GM19397 (cell line): ENCODE measurements around the gene CHML.

Experiments used
- ATAC-seq: cut with Tn5 transposase; IDR thresholded peaks from one replicate; pipeline ENCODE4 v1.9.1; 2021; ENCODE audit warnings: mild to moderate bottlenecking, moderate library complexity; ENCODE audit not compliant: unreplicated experiment

CHML gene

GRCh38 chr1:241647658-241648057 is 7.5 kb upstream of the CHML start:
- ATAC-seq = no peak

GRCh38 chr1:241646201-241646600 is 6.0 kb upstream of the CHML start:
- no peak for ATAC-seq

DNA sequence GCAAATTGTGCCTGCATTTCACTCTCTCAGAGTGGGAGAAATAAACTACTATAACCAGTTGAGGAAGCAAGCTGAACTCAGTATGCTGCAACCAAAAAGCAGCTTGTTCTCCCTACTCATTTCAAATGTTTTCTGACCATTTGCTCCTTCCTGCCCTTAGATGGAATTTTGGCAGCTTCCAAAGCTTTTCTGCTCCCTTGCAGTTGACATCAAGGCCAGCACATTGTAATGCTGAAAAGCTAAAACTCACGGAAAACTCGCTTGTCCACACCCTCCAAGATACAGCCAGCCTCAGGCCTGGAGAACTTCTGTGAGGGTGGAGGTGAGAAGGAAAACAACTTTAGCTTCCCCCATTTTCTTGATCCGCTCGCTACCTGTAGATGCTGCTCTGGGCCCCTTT is 5.0 kb upstream of the CHML start:
- no peak for ATAC-seq

GRCh38 chr1:241644259-241644658 is 4.1 kb upstream of the CHML start:
- ATAC-seq = no peak

DNA sequence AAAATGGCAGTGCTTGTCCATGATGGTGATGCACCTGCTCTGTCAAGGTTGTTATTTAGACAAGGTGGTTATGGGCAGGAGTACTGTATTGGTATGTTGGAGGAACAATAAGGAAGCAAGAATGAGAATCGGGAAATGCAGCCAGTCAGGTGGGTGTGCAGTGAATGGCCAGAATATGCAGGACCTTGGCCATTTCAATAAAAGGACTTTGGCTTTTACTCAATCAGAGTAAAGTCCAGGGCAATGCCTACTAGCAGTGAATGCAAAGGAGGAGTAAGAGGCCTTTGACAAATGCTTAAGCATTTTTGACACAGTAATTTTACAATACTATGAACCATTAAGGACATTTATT is 2.4 kb upstream of the CHML start:
- ATAC-seq = no peak

DNA sequence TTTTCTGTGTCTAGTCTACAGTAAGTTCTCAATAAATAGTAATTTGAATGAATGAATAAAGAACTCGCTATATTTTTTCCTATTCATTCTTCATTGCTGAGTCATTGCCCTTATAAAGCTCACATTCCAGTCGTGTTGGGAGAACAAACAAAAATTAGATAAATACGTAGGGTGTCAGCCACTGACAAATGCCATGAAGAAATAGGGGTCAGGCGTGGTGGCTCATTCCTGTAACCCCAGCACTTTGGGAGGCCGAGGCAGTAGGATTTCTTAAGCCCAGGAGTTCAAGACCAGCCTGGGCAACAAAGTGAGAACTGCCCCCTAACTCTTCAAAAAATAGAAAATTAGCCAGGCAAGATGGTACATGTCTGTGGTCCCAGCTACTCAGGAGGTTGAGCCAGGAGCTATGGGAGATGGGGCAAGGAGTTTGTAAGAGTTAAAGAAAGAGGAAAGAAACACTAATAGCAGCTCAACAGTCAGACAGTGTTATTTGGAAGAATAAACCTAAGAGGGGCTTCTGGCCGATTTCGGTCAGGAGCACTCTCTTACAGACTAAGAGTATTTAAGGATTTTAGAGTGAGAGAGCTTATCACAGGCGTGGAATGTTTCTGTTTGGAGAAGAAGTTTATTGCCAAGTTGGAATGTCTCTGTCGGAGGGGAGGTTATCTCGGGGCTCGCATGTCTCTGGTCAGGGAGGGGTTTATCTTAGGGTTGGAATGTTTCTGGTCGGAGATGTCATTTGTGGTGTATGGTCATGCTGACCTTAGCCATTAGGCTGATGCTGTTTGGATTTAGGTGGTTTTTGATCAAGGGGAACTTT is 1.8 kb upstream of the CHML start:
- no peak for ATAC-seq

- ATAC-seq = no peak
These were observed 876 bp upstream of the CHML start for GRCh38 chr1:241640867-241641622.

DNA sequence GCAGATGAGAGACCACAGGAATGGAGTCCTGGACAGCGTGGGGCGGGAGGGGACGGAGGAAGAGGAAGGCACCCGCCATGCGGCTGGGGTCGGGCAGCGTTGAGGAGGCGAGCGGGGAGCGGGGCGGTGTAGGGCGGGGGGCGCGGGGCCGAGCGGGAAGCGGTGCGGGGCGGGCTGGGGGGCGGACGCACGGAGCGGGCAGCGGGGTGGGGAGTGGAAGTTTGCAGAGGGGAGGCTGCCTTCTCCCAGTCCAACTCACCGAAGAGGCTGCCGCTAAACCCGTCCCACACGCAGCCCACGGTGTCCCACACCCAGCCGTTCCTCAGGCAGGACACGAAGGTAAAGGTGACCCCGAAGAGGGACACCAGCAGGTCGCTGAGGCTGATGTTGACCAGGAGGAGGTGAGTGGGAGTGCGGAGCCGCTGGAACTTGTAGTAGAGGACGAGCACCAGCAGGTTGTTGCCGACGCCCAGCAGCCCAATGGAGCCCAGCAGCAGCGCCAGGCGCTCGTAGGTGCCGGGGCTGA is 483 bp downstream of the CHML start:
- ATAC-seq = peak; percentile 45

DNA sequence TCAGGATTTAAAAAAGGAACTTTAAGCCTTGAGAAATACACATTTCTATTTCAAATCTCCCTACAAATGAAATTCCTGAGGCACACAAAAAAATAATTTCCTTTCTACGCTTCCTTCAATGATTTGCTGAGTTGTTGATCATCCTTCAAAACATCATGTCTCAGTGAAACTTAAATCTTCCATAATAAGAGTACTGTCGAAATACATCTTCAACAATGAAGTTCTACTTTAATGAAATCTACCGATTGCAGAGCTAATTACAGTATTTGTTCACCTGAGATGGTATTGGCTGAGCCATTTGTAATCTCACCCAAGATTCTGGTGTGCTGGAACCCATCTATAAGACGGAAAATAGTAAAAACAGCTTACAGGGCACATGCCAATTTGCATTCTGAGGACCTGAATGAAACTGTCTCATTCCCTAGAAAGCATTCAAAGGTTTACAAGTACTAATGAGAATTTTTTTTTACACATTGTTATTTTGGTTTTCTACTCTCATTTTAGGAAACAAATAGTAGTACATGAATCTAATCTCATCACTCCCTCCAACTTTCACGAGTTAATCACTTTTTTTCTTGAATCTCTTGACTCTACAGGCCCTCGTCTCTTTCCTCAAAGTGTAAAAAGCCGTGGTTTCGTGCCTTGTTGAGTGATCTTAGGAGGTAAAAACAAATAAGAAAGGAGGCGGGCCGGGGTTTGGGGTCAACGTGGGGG is 1.1 kb downstream of the CHML start:
- no peak for ATAC-seq

DNA sequence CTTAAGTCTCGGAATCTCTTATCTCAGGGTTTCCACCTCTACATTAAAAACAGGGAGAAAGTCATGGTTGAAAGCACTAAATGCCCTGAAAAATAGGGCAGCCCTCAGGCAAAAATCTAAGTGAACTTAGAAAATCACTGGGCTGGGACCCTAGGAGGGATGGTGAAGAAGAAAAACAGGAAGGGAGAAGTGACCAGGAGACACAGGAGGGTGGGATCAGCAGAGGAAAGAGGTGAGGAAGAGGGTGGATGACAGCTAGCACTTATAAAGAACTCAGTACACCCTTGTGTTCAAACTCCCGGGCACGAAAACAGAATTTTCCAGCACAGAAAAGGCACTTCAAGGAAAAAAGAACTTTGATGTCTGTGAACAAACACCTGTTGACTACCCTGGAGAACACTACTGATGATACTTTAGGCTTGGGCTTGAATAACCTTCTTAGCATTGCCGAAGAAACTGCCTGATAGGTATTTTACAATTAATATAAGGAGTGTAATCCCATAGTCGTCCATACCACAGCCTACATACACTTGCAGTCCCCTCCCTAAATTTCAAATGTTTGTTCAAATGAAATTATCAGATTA is 2.0 kb downstream of the CHML start:
- no peak for ATAC-seq

- ATAC-seq = no peak
These were observed 2.6 kb downstream of the CHML start for GRCh38 chr1:241637604-241638003.

GRCh38 chr1:241637046-241637590 is 3.1 kb downstream of the CHML start:
- no peak for ATAC-seq

- ATAC-seq = no peak
These were observed 3.9 kb downstream of the CHML start for GRCh38 chr1:241636291-241636690.

- ATAC-seq = no peak
These were observed 4.5 kb downstream of the CHML start for GRCh38 chr1:241635556-241636152.

- ATAC-seq = no peak
These were observed 7.2 kb downstream of the CHML start for GRCh38 chr1:241632987-241633386.

- ATAC-seq = no peak
These were observed 8.5 kb downstream of the CHML start for GRCh38 chr1:241631674-241632073.

GRCh38 chr1:241630899-241631298 is 9.3 kb downstream of the CHML start:
- ATAC-seq = no peak

DNA sequence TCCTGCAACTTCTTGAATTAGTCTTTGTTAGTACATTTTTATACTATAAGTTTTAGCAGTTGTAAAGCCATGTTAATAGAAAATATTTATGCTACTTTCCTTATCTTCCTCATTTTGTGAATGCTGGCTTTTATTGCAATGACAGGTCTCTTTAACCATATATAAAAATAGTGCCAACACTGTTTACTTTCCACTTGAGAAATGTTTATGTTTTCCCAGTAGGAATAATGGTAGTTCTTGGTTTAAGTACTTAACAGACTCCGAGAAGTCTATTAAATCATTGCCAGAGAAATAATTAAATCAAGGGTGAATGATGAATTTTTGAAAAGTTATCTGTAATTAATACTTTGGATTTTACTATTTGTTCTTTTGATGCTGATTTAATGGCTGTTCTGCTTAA is 9.7 kb downstream of the CHML start:
- no peak for ATAC-seq

GRCh38 chr1:241630005-241630404 is 10.2 kb downstream of the CHML start:
- ATAC-seq = no peak

DNA sequence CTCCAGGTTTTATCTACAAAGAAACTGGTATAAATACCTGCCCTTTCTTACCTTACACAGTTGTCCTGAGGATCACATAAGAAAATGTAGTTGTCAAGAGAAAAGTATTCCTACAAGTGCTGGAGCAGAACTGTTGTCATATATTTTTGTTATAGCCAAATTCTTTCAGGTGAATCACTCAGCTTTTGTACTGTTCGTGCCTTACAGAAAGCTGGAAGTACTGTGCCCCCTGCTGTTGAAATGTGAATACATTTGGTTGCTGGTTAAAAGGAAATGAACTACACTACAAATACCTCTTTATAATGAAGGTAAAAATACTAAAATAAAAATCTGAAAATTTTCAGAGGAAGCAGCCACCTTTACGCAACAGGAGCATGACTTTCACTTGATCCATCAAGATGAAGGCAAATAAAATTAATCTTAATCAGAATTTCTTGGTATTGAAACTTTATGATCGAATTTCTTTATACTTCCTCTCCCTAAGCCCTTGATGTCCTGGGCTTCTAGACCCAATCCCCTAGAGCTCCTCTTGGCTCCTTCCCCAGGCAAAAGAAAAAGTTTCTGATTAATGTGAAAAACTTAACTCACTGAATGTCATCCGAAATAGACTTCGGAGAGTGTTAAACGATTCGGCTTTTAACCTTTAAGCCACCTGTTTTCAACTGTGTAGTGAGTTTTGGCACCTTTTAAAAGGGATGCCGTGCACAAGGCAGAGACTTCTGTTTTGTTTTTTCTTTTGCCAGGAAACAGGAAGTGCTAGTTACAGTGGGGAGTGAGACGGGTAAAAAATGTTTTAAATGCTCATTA is 12.5 kb downstream of the CHML start:
- peak; percentile 57 for ATAC-seq
